H1 (cell line): Measurements from ENCODE around the gene CUBN. TPM values are rescaled to one million over a fixed set of nuclear protein-coding genes. Genes with fewer than 3 reads are reported as not detected.

Experiments used
- CTCF ChIA-PET: fragments of 300-600 bp; sonication (Branson Sonifier 250); formaldehyde crosslinking; loops from one replicate; lab custom pipeline; 2021; ENCODE audit not compliant: partially characterized antibody; lab: Charles Lee
- POLR2A ChIA-PET: fragments of 300-600 bp; sonication (Branson Sonifier 250); formaldehyde crosslinking; loops from one replicate; lab custom pipeline; 2021; ENCODE audit warnings: inconsistent platforms; ENCODE audit not compliant: partially characterized antibody; lab: Charles Lee
- DNase-seq, 2 experiments: peaks; one replicate each; pipeline versions ENCODE4 v3.0.0 to v3.0.0-alpha.2; 2010 to 2022; ENCODE audit warnings: low spot score in 2 of 2, low read depth in 1 of 2, mixed read lengths in 1 of 2
- FAIRE-seq: peaks from 2 replicates; lab custom pipeline; 2011; peaks lifted over from hg19 to GRCh38; lab: Jason Lieb, UNC
- H2AFZ ChIP-seq: 2 replicates; pipeline ENCODE4 v1.8.1; 2012; ENCODE audit warnings: low read length, inconsistent platforms
- H2AK5ac ChIP-seq: 2 replicates; pipeline ENCODE4 v1.6.1; 2013; ENCODE audit warnings: low read depth, low read length
- H2BK120ac ChIP-seq: replicated peaks from 2 replicates; pipeline ENCODE3; 2013; ENCODE audit warnings: low read depth, low read length, inconsistent platforms
- H2BK12ac ChIP-seq: 2 replicates; pipeline ENCODE4 v1.6.1; 2013; ENCODE audit warnings: low read depth, low read length
- H2BK15ac ChIP-seq: 2 replicates; pipeline ENCODE4 v1.6.1; 2013; ENCODE audit warnings: low read length
- H2BK20ac ChIP-seq: 2 replicates; pipeline ENCODE4 v1.6.1; 2013; ENCODE audit warnings: low read length
- H2BK5ac ChIP-seq: 2 replicates; pipeline ENCODE4 v1.6.1; 2013; ENCODE audit warnings: low read depth, low read length
- H3K14ac ChIP-seq: 2 replicates; pipeline ENCODE4 v1.6.1; 2013; ENCODE audit warnings: inconsistent platforms; ENCODE audit not compliant: insufficient read length
- H3K18ac ChIP-seq: 2 replicates; pipeline ENCODE4 v1.6.1; 2013; ENCODE audit warnings: low read length; ENCODE audit errors: extremely low read depth
- H3K23ac ChIP-seq: 2 replicates; pipeline ENCODE4 v1.6.1; 2013; ENCODE audit warnings: inconsistent platforms; ENCODE audit not compliant: insufficient read length
- H3K23me2 ChIP-seq: 2 replicates; pipeline ENCODE4 v1.6.1; 2013; ENCODE audit warnings: low read depth, low read length
- H3K27ac ChIP-seq: 2 replicates; pipeline ENCODE4 v1.6.1; 2011; ENCODE audit warnings: low read depth, low read length, inconsistent platforms
- H3K27me3 ChIP-seq, 4 experiments: replicated peaks in 1 of 4; 1 replicate in 1 of 4; 2 replicates in 3 of 4; pipeline versions ENCODE4 v1.6.1 to v1.8.1; 2011 to 2013; ENCODE audit warnings: low read length in 3 of 4, mild to moderate bottlenecking in 3 of 4, inconsistent platforms in 2 of 4, mixed read lengths in 2 of 4, moderate library complexity in 1 of 4; ENCODE audit not compliant: control insufficient read depth in 3 of 4, insufficient read depth in 3 of 4; ENCODE audit errors: extremely low read depth in 1 of 4
- H3K36me3 ChIP-seq, 4 experiments: 2 replicates each; pipeline versions ENCODE4 v1.6.1 to v1.8.1; 2011 to 2013; ENCODE audit warnings: mild to moderate bottlenecking in 4 of 4, low read length in 3 of 4, moderate library complexity in 2 of 4, control low read depth in 1 of 4, inconsistent platforms in 1 of 4; ENCODE audit not compliant: insufficient read depth in 4 of 4, control insufficient read depth in 2 of 4
- H3K4ac ChIP-seq: replicated peaks from 2 replicates; pipeline ENCODE3; 2013; ENCODE audit warnings: low read length, low read depth, mixed read lengths, inconsistent platforms; ENCODE audit not compliant: insufficient read length
- H3K4me1 ChIP-seq, 4 experiments: replicated peaks in 1 of 4; 1 replicate in 1 of 4; 2 replicates in 3 of 4; pipeline versions ENCODE4 v1.6.1 to v1.8.1; 2011 to 2013; ENCODE audit warnings: low read length in 3 of 4, inconsistent platforms in 2 of 4, mixed read lengths in 1 of 4; ENCODE audit not compliant: insufficient read depth in 4 of 4, control insufficient read depth in 3 of 4
- H3K4me2 ChIP-seq, 2 experiments: 2 replicates each; pipeline versions ENCODE4 v1.6.1 to v1.8.1; 2011 to 2013; ENCODE audit warnings: low read depth in 2 of 2, low read length in 2 of 2, control low read depth in 1 of 2, inconsistent platforms in 1 of 2, mild to moderate bottlenecking in 1 of 2; ENCODE audit not compliant: insufficient read depth in 1 of 2
- H3K4me3 ChIP-seq, 4 experiments: fragments of 200-600, 300-600 bp in 1 of 4; sonication (generic), shearing (Covaris generic), sonication (Bioruptor Twin) in 1 of 4; 2 replicates each; pipeline versions ENCODE4 v1.5.1 to v1.8.1; 2011 to 2016; ENCODE audit warnings: low read length in 4 of 4, low read depth in 3 of 4, control low read depth in 2 of 4, inconsistent platforms in 2 of 4, mild to moderate bottlenecking in 2 of 4, mixed read lengths in 1 of 4, moderate library complexity in 1 of 4; ENCODE audit not compliant: insufficient read depth in 2 of 4; ENCODE audit errors: extremely low read depth in 1 of 4
- H3K56ac ChIP-seq: replicated peaks from 2 replicates; pipeline ENCODE3; 2013; ENCODE audit warnings: low read depth, mild to moderate bottlenecking, mixed read lengths, low read length, inconsistent platforms; ENCODE audit not compliant: insufficient read length
- H3K79me1 ChIP-seq: 2 replicates; pipeline ENCODE4 v1.6.1; 2013; ENCODE audit warnings: low read depth, low read length, control low read depth
- H3K79me2 ChIP-seq, 2 experiments: 2 replicates each; pipeline versions ENCODE4 v1.6.1 to v1.8.1; 2012 to 2013; ENCODE audit warnings: low read length in 2 of 2, mild to moderate bottlenecking in 2 of 2, inconsistent platforms in 1 of 2; ENCODE audit not compliant: insufficient read depth in 2 of 2, control insufficient read depth in 1 of 2
- H3K9ac ChIP-seq, 4 experiments: replicated peaks in 1 of 4; 1 replicate in 1 of 4; 2 replicates in 3 of 4; pipeline versions ENCODE4 v1.6.1 to v1.8.1; 2011 to 2013; ENCODE audit warnings: low read depth in 3 of 4, low read length in 3 of 4, control low read depth in 2 of 4, mild to moderate bottlenecking in 2 of 4, moderate library complexity in 2 of 4, inconsistent platforms in 1 of 4; ENCODE audit errors: extremely low read depth in 1 of 4
- H3K9me3 ChIP-seq, 2 experiments: 2 replicates each; pipeline versions ENCODE4 v1.6.1 to v1.8.1; 2012 to 2013; ENCODE audit warnings: mild to moderate bottlenecking in 2 of 2, moderate library complexity in 2 of 2, control low read depth in 1 of 2, inconsistent platforms in 1 of 2, low read depth in 1 of 2, low read length in 1 of 2, mixed read lengths in 1 of 2; ENCODE audit not compliant: insufficient read depth in 2 of 2
- H4K20me1 ChIP-seq, 2 experiments: replicated peaks in 1 of 2; 2 replicates each; pipeline versions ENCODE3 to v1.8.1; 2011 to 2013; ENCODE audit warnings: inconsistent platforms in 2 of 2, low read length in 2 of 2, mild to moderate bottlenecking in 1 of 2; ENCODE audit not compliant: insufficient read depth in 2 of 2, control insufficient read depth in 1 of 2
- H4K5ac ChIP-seq: 2 replicates; pipeline ENCODE4 v1.6.1; 2013; ENCODE audit warnings: low read length, low read depth, mixed read lengths, inconsistent platforms; ENCODE audit not compliant: insufficient read length
- H4K8ac ChIP-seq: 2 replicates; pipeline ENCODE4 v1.8.0; 2013; ENCODE audit warnings: mild to moderate bottlenecking, moderate library complexity, low read length, inconsistent platforms; ENCODE audit not compliant: insufficient read depth; ENCODE audit errors: extremely low read depth
- H4K91ac ChIP-seq: replicated peaks from 2 replicates; pipeline ENCODE3; 2013; ENCODE audit warnings: low read length, mixed read lengths, inconsistent platforms; ENCODE audit not compliant: insufficient read length
- ATF3 ChIP-seq: IDR thresholded peaks from 2 replicates; pipeline ENCODE4 v1.6.1; 2011; ENCODE audit warnings: low read depth, mild to moderate bottlenecking, low read length; ENCODE audit not compliant: insufficient read depth
- CHD1 ChIP-seq: IDR thresholded peaks from 2 replicates; pipeline ENCODE4 v1.6.1; 2012; ENCODE audit warnings: low read depth, low read length, improper control_type of control experiment
- CHD2 ChIP-seq: IDR thresholded peaks from 2 replicates; pipeline ENCODE4 v1.6.1; 2012; ENCODE audit warnings: low read length, improper control_type of control experiment
- FOSL1 ChIP-seq: IDR thresholded peaks from 2 replicates; pipeline ENCODE4 v1.6.1; 2011; ENCODE audit warnings: mild to moderate bottlenecking, low read depth, low read length, moderate library complexity; ENCODE audit not compliant: insufficient read depth
- JUN ChIP-seq: IDR thresholded peaks from 2 replicates; pipeline ENCODE4 v1.6.1; 2011; ENCODE audit warnings: low read depth, mild to moderate bottlenecking, improper control_type of control experiment, low read length
- MAX ChIP-seq: IDR thresholded peaks from 2 replicates; pipeline ENCODE4 v1.6.1; 2012; ENCODE audit warnings: inconsistent platforms
- NANOG ChIP-seq: IDR thresholded peaks from 2 replicates; pipeline ENCODE4 v1.6.1; 2011; ENCODE audit warnings: low read length, low read depth, mild to moderate bottlenecking, inconsistent platforms; ENCODE audit not compliant: insufficient read depth, poor library complexity, severe bottlenecking
- NRF1 ChIP-seq: IDR thresholded peaks from 2 replicates; pipeline ENCODE4 v1.6.1; 2011; ENCODE audit warnings: mild to moderate bottlenecking, low read depth, low read length, improper control_type of control experiment
- POU5F1 ChIP-seq: IDR thresholded peaks from 2 replicates; pipeline ENCODE4 v1.6.1; 2011; ENCODE audit warnings: low read depth, mild to moderate bottlenecking, low read length, moderate library complexity
- RAD21 ChIP-seq, 2 experiments: IDR thresholded peaks in 1 of 2; conservative IDR thresholded peaks in 1 of 2; 2 replicates each; pipeline ENCODE4 v1.6.1; 2011; ENCODE audit warnings: low read depth in 2 of 2, low read length in 2 of 2, improper control_type of control experiment in 1 of 2, inconsistent platforms in 1 of 2, mild to moderate bottlenecking in 1 of 2, moderate library complexity in 1 of 2
- SP4 ChIP-seq: IDR thresholded peaks from 2 replicates; pipeline ENCODE4 v1.6.1; 2012; ENCODE audit warnings: low read length, inconsistent platforms
- TEAD4 ChIP-seq: IDR thresholded peaks from 2 replicates; pipeline ENCODE4 v1.6.1; 2012; ENCODE audit warnings: low read depth, low read length, inconsistent platforms, mixed read lengths
- USF2 ChIP-seq: IDR thresholded peaks from 2 replicates; pipeline ENCODE4 v1.6.1; 2011; ENCODE audit warnings: low read length, improper control_type of control experiment
- WGBS, 2 experiments: shearing (Covaris generic) in 1 of 2; methylation state at CpG; one replicate each; pipeline versions ENCODE4 v1.1.6 to v1.1.7; 2013 to 2015; ENCODE audit warnings: low lambda C conversion rate in 2 of 2, mixed read lengths in 2 of 2, inconsistent platforms in 1 of 2, low coverage in 1 of 2, missing lambda C conversion rate in 1 of 2; ENCODE audit not compliant: insufficient replicate concordance in 2 of 2, insufficient coverage in 1 of 2, insufficient read length in 1 of 2; ENCODE audit errors: extremely low coverage in 1 of 2, missing lambda C conversion rate in 1 of 2; 5-methylcytosine and 5-hydroxymethylcytosine counted together
- polyA plus RNA-seq, 7 experiments: library from polyadenylated mRNA; depleted of rRNA in 3 of 7; stranded (reverse) in 5 of 7; unstranded in 2 of 7; fragments of >200 nt in 5 of 7; fragments of 200-250 nt in 2 of 7; gene quantifications; 1 replicate in 5 of 7; 2 replicates in 1 of 7; 4 replicates in 1 of 7; pipeline versions ENCODE4 v1.2.1 to v1.2.3, GENCODE V29; 2011 to 2013; ENCODE audit warnings: missing spikeins in 2 of 7, mixed read lengths in 2 of 7
- total RNA-seq: library from RNA; stranded (reverse); fragmentation: NEBNext Ultra II Directional; extraction: Animal tissue kit (Norgen Biotek cat#: 25700); gene quantifications from 2 replicates; pipeline ENCODE4 v1.2.1, GENCODE V29; 2021

CUBN gene
- total and polyA plus RNA-seq, 2 of the 8 experiments (the other 6 are each of a cell fraction or from before 2014, with no cell fraction given): 0.04 to 0.08 TPM

GRCh38 chr10:17064435-17064834, 65.2 kb downstream of the CUBN start:
- Histone ChIP-seq H3K14ac (no peak overlapping the region), H3K23ac (no peak overlapping the region), H4K5ac (no peak overlapping the region), H3K4me1 (peaks cover 0 to 9% (median 0%) of the 10 kb centered on the region in 4 experiments; a peak in 1 of 7 replicates), H2BK120ac (no peak overlapping the region), H4K20me1 (no peaks in the 10 kb centered on the region), H2BK5ac (no peak overlapping the region), H3K23me2 (no peaks in the 10 kb centered on the region), H3K4ac (no peak overlapping the region), H3K56ac (no peak overlapping the region), H3K4me3 (no peak overlapping the region), H4K8ac (no peak overlapping the region), H3K79me1 (no peaks in the 10 kb centered on the region), H3K18ac (no peak overlapping the region), H3K9ac (no peak overlapping the region), H3K27me3 (no peaks in the 10 kb centered on the region), H2BK15ac (no peak overlapping the region), H2BK12ac (no peak overlapping the region), H3K79me2 (no peaks in the 10 kb centered on the region), H2AFZ (no peak overlapping the region), H3K27ac (no peak overlapping the region), H2BK20ac (no peak overlapping the region), H2AK5ac (no peak overlapping the region), H3K36me3 (no peaks in the 10 kb centered on the region), H4K91ac (no peak overlapping the region), H3K9me3 (no peaks in the 10 kb centered on the region), H3K4me2 (no peak overlapping the region)
- FAIRE-seq (no peak), DNase-seq (no peak)
- POLR2A ChIA-PET: no interaction called here
- CTCF ChIA-PET: interaction anchor here (1.0 to 1.5 kb wide), 4 partner anchors 165 to 193 kb away, joined by 3 to 4 read pairs (median 3); no protein-coding TSS in a partner anchor
- WGBS, 2 experiments: 93% methylated on average over 2 of the region's 2 CpGs; no CpG with 5 or more reads in 1 of the 2 experiments
- TF ChIP-seq USF2 (no peak), ATF3 (no peak), RAD21 (IDR thresholded peaks at IDR 0.05 in 1 of 2, conservative IDR thresholded peaks at IDR 0.05 in 1 of 2; ENCODE audit: low read depth in 2 of 2, low read length in 2 of 2) (no peak), CHD2 (no peak), TEAD4 (no peak), POU5F1 (no peak), SP4 (no peak), NRF1 (no peak), FOSL1 (no peak), NANOG (no peak), CHD1 (no peak), JUN (no peak), MAX (no peak)
